DMS153 (cell line): ENCODE results near the gene PRPF38A.

Experiments
- DNase-seq: peaks from one replicate; lab custom pipeline; 2025; lab: John Stamatoyannopoulos, UW

The PRPF38A gene

DNA sequence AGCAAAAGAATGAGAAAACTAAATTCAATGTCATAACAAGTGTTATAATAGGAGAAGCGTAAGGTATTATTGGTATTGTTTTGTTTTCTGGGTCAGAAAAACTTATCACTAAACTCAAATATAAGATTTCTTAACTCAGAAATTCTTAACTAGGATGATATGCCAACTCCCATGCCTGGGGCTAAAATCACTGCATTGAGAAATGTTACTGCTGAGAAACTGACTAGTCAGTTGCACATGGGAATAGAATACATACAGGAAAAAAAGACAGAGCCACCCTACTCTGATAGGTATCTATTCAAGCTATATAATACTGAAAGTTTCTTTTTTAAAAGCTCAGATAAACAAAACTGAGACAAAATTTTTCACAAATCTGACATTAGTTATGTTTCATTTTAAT lies 56.3 kb downstream of the PRPF38A start:
- DNase-seq = no peak

DNA sequence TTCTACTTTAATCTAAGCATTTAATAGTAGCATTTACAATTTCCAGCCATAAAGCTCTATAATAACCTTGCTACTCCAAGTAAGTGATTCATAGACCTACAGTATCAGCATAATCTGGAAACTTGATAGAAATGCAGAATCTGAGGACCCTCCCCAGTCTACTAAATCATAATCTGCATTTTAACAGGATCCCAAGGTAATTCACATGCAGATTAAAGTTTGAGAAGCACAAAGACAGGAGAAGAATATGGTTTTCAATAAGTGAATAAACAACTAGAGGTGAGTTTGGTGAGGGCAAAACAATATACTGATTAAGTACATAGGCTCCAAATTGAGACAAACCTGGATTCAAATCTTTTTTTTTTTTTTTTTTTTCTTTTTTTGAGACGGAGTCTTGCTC lies 57.4 kb downstream of the PRPF38A start:
- no peak for DNase-seq

DNA sequence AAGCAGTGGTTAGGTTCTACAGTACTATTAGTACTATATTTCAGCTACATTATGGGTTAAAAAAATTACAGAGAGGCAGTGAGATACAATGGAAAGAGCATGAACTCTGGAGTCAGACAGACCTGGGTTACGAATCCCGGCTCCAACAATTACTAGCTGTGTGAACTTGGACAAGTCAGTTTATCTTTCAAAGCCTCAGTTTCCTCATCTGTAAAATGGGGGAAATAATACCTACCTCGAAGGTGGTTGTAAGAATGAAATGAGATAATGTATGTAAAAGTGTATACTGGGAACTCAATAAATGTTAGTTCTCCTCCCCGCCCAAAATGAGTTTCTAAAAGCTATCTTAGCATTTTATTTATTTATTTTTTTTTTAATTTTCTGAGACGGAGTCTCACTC lies 59.5 kb downstream of the PRPF38A start:
- no peak for DNase-seq

DNA sequence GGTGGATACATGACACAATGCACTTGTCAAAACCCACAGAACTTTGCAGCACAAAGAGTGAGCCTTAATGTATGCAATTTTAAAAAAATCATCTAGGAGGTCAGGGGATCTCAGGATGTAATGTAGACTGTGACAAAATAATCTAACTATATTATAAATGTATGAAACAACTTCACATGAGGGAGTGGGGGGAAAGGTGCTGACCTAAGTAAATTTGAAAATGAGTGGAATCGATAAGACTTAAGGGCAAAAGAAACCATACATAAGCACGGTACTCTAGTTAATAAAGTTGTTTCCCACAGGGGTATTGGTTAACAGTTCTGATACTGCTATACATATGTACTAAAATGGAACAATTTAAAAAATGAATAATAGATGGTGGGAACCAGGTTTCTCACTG lies 64.7 kb downstream of the PRPF38A start:
- DNase-seq = no peak
